HEK293 (cell line): ENCODE data around the gene GID4.

Experiments
- KLF16 ChIP-seq: fragments of 450-650 bp; formaldehyde crosslinking; IDR thresholded peaks from 2 replicates; pipeline ENCODE4 v1.5.1; 2017; ENCODE audit warnings: missing biosample characterization, missing genetic modification characterization
- PRDM10 ChIP-seq: fragments of 450-650 bp; formaldehyde crosslinking; IDR thresholded peaks from 2 replicates; pipeline ENCODE4 v1.5.1; 2016; ENCODE audit warnings: missing biosample characterization, missing genetic modification characterization
- REST ChIP-seq: fragments of 450-650 bp; formaldehyde crosslinking; IDR thresholded peaks from 2 replicates; pipeline ENCODE4 v1.5.1; 2016; ENCODE audit warnings: missing biosample characterization, missing genetic modification characterization
- ZNF221 ChIP-seq: fragments of 450-650 bp; formaldehyde crosslinking; IDR thresholded peaks from 2 replicates; pipeline ENCODE4 v1.5.1; 2017; ENCODE audit warnings: missing biosample characterization, missing genetic modification characterization, borderline replicate concordance
- ZXDB ChIP-seq: fragments of 450-650 bp; formaldehyde crosslinking; IDR thresholded peaks from 2 replicates; pipeline ENCODE4 v1.5.1; 2016; ENCODE audit warnings: missing biosample characterization, missing genetic modification characterization
- TF ChIP-seq, protein P1 (sequence below): fragments of 450-650 bp; formaldehyde crosslinking; IDR thresholded peaks from 2 replicates; pipeline ENCODE4 v1.5.1; 2016; ENCODE audit warnings: missing biosample characterization, missing genetic modification characterization

DNA sequence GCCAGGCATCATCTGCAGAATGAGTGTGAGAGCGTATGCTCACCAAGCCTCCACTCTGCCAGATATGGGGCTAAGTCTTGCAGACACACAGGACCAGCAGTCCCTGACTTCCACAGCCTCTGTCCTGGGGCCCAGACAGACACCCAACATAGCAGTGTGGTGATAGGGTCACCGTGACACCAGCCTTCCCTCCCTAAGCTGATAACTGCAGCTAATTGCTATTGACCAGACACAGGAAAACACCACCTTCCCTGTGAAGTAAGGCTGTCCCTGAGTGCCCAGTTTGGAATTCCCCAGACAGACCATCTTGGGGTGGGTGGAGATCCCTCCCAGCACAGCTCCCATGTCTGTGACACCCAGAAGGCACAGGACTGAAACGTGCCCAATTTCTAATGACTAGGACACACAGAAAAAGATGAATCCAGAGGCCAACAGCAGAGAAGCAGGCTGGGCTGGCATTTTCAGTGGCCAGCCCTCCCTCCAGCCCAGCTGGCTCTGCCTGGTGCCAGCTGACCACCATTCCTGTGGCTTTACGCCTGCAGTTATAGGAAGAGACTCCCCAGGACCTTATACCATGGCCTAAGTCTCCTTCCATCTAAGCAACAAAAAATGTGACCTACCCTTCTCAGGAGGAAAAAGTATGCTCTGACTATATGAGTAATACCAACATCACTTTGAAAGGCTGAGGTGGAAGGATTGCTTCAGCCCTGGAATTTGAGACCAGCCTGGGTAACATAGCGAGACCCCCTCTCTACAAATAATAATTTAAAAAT is 30.5 kb upstream of the GID4 start:
- TF ChIP-seq REST (tag by site-specific recombination): no peak
- TF ChIP-seq, protein P1, sequence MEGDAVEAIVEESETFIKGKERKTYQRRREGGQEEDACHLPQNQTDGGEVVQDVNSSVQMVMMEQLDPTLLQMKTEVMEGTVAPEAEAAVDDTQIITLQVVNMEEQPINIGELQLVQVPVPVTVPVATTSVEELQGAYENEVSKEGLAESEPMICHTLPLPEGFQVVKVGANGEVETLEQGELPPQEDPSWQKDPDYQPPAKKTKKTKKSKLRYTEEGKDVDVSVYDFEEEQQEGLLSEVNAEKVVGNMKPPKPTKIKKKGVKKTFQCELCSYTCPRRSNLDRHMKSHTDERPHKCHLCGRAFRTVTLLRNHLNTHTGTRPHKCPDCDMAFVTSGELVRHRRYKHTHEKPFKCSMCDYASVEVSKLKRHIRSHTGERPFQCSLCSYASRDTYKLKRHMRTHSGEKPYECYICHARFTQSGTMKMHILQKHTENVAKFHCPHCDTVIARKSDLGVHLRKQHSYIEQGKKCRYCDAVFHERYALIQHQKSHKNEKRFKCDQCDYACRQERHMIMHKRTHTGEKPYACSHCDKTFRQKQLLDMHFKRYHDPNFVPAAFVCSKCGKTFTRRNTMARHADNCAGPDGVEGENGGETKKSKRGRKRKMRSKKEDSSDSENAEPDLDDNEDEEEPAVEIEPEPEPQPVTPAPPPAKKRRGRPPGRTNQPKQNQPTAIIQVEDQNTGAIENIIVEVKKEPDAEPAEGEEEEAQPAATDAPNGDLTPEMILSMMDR: no peak
- no peak for TF ChIP-seq KLF16
- TF ChIP-seq PRDM10 (tag by site-specific recombination): no peak
- no peak for TF ChIP-seq ZXDB
- TF ChIP-seq ZNF221 (tag by site-specific recombination): no peak
